ENCODE measurements around the gene RANBP17.

The RANBP17 gene

DNA sequence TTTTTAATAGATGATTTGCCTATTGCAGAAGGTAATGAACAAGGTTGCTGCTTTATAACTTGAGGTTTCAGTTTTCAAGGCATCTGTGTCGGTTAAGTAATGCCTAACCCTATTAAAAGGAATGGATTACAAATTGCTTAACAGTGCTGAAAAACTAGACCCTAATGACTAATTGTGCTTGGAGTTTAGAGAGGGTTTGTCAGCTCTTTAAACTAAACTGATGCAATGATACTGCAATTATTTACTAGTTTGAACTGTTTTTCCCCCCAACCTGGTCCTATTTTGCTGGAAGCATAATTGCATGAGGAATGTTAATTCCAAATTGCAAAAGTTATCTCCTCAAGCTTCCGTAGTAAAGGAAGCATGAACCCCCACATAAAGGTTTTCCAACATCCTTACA, 407.9 kb downstream of the RANBP17 start:
- H3K27ac ChIP-seq, result no peak overlapping the region
- no peak overlapping the region for H3K4me3 ChIP-seq
- TF ChIP-seq CTCF (IDR thresholded peaks at IDR 0.05), result no peak
- H3K9me3 ChIP-seq, result no peaks in the 10 kb centered on the region
- DNase-seq, result no peak
- no peaks in the 10 kb centered on the region for H3K27me3 ChIP-seq
- intact Hi-C loops (cut with DNase I; ENCODE audit: low total_unique reads), result no loop called here
- no peaks in the 10 kb centered on the region for H3K4me1 ChIP-seq
- no peaks in the 10 kb centered on the region for H3K36me3 ChIP-seq

- TF ChIP-seq CTCF (IDR thresholded peaks at IDR 0.05), result no peak
- H3K27me3 ChIP-seq, result no peaks in the 10 kb centered on the region
- no peaks in the 10 kb centered on the region for H3K4me1 ChIP-seq
- H3K27ac ChIP-seq, result no peak overlapping the region
- H3K36me3 ChIP-seq, result no peaks in the 10 kb centered on the region
- DNase-seq, result no peak
- H3K4me3 ChIP-seq, result no peak overlapping the region
- intact Hi-C loops (cut with DNase I; ENCODE audit: low total_unique reads), result no loop called here
- no peaks in the 10 kb centered on the region for H3K9me3 ChIP-seq
Observed at GRCh38 chr5:171270136-171270535, 408.3 kb downstream of the RANBP17 start.

- Histone ChIP-seq H3K4me1 (no peaks in the 10 kb centered on the region), H3K36me3 (no peaks in the 10 kb centered on the region), H3K4me3 (no peak overlapping the region), H3K27me3 (no peaks in the 10 kb centered on the region), H3K9me3 (no peaks in the 10 kb centered on the region), H3K27ac (no peak overlapping the region)
- DNase-seq, result no peak
- TF ChIP-seq CTCF (IDR thresholded peaks at IDR 0.05), result no peak
- intact Hi-C loops (cut with DNase I; ENCODE audit: low total_unique reads), result no loop called here
Observed at GRCh38 chr5:171271798-171272197, 410.0 kb downstream of the RANBP17 start.

- no peak overlapping the region for H3K27ac ChIP-seq
- H3K27me3 ChIP-seq, result no peaks in the 10 kb centered on the region
- H3K36me3 ChIP-seq, result no peaks in the 10 kb centered on the region
- no peak for DNase-seq
- no peak for TF ChIP-seq CTCF (IDR thresholded peaks at IDR 0.05)
- H3K4me1 ChIP-seq, result no peaks in the 10 kb centered on the region
- no peak overlapping the region for H3K4me3 ChIP-seq
- intact Hi-C loops (cut with DNase I; ENCODE audit: low total_unique reads), result no loop called here
- no peaks in the 10 kb centered on the region for H3K9me3 ChIP-seq
Observed at GRCh38 chr5:171272996-171273970, 411.5 kb downstream of the RANBP17 start.

GRCh38 chr5:171275841-171276544, 414.2 kb downstream of the RANBP17 start:
- Histone ChIP-seq H3K36me3 (no peaks in the 10 kb centered on the region), H3K9me3 (no peaks in the 10 kb centered on the region), H3K4me1 (no peaks in the 10 kb centered on the region), H3K27ac (no peak overlapping the region), H3K4me3 (no peak overlapping the region), H3K27me3 (no peaks in the 10 kb centered on the region)
- no peak for TF ChIP-seq CTCF (IDR thresholded peaks at IDR 0.05)
- intact Hi-C loops (cut with DNase I; ENCODE audit: low total_unique reads), result no loop called here
- DNase-seq, result no peak

All from tibial artery (tissue), 4 donors.